ENCODE results near the gene LCTL. TPM values are rescaled to one million over a fixed set of nuclear protein-coding genes. Genes with fewer than 3 reads are reported as not detected.

Gene LCTL
- total RNA-seq, 2 donors from 2014 or later: not detected

GRCh38 chr15:66565141-66565641, 607 bp downstream of the LCTL start:
- no peak overlapping the region for H3K27ac Mint-ChIP-seq
- no peaks in the 10 kb centered on the region for H3K9me3 Mint-ChIP-seq
- no peak overlapping the region for H3K4me3 Mint-ChIP-seq
- ATAC-seq (no peak), DNase-seq (ENCODE audit: low spot score) (no peak)
- no peaks in the 10 kb centered on the region for H3K36me3 Mint-ChIP-seq
- peaks cover 6 to 10% of the 10 kb centered on the region in 2 donors for H3K4me1 Mint-ChIP-seq (ENCODE audit: low read depth in 2 of 2)
- H3K27me3 Mint-ChIP-seq: no peaks in the 10 kb centered on the region

- ATAC-seq: peak in 1 of 2 donors; percentile 41
These were observed 1.4 kb downstream of the LCTL start for GRCh38 chr15:66564136-66565041.

GRCh38 chr15:66563566-66564110, 2.2 kb downstream of the LCTL start:
- H3K36me3 Mint-ChIP-seq: no peaks in the 10 kb centered on the region
- H3K9me3 Mint-ChIP-seq: no peaks in the 10 kb centered on the region
- DNase-seq (ENCODE audit: low spot score) (no peak), ATAC-seq (no peak)
- H3K27ac Mint-ChIP-seq: no peak overlapping the region
- H3K27me3 Mint-ChIP-seq: no peaks in the 10 kb centered on the region
- peaks cover 6 to 10% of the 10 kb centered on the region in 2 donors for H3K4me1 Mint-ChIP-seq (ENCODE audit: low read depth in 2 of 2)
- H3K4me3 Mint-ChIP-seq: no peak overlapping the region

More at GRCh38 chr15:66564136-66565041, 1.4 kb downstream of the LCTL start:
- no peak overlapping the region for H3K27ac Mint-ChIP-seq
- no peaks in the 10 kb centered on the region for H3K36me3 Mint-ChIP-seq
- H3K27me3 Mint-ChIP-seq: no peaks in the 10 kb centered on the region
- H3K4me3 Mint-ChIP-seq: no peak overlapping the region
- DNase-seq (ENCODE audit: low spot score): no peak
- peaks cover 6 to 10% of the 10 kb centered on the region in 2 donors for H3K4me1 Mint-ChIP-seq (ENCODE audit: low read depth in 2 of 2)
- no peaks in the 10 kb centered on the region for H3K9me3 Mint-ChIP-seq

GRCh38 chr15:66563126-66563525, 2.7 kb downstream of the LCTL start:
- Mint-ChIP-seq H3K9me3 (no peaks in the 10 kb centered on the region), H3K27ac (no peak overlapping the region), H3K27me3 (no peaks in the 10 kb centered on the region), H3K4me1 (ENCODE audit: low read depth in 2 of 2) (peaks cover 6 to 10% of the 10 kb centered on the region in 2 donors), H3K4me3 (no peak overlapping the region), H3K36me3 (no peaks in the 10 kb centered on the region)
- no peak for ATAC-seq
- no peak for DNase-seq (ENCODE audit: low spot score)

- ATAC-seq: no peak
- DNase-seq (ENCODE audit: low spot score): no peak
- Mint-ChIP-seq H3K4me1 (ENCODE audit: low read depth in 2 of 2) (no peaks in the 10 kb centered on the region), H3K36me3 (no peaks in the 10 kb centered on the region), H3K27ac (no peak overlapping the region), H3K4me3 (no peak overlapping the region), H3K9me3 (no peaks in the 10 kb centered on the region), H3K27me3 (no peaks in the 10 kb centered on the region)
These were observed 4.8 kb downstream of the LCTL start for GRCh38 chr15:66560856-66561525.

GRCh38 chr15:66558271-66558670, 7.5 kb downstream of the LCTL start:
- no peaks in the 10 kb centered on the region for H3K9me3 Mint-ChIP-seq
- ATAC-seq: no peak

GRCh38 chr15:66555685-66556084, 10.1 kb downstream of the LCTL start:
- H3K36me3 Mint-ChIP-seq: no peaks in the 10 kb centered on the region
- H3K9me3 Mint-ChIP-seq: no peaks in the 10 kb centered on the region
- no peak overlapping the region for H3K4me3 Mint-ChIP-seq
- no peaks in the 10 kb centered on the region for H3K27me3 Mint-ChIP-seq
- no peak overlapping the region for H3K27ac Mint-ChIP-seq
- DNase-seq (ENCODE audit: low spot score) (no peak), ATAC-seq (no peak)
- no peaks in the 10 kb centered on the region for H3K4me1 Mint-ChIP-seq (ENCODE audit: low read depth in 2 of 2)

More at GRCh38 chr15:66558271-66558670, 7.5 kb downstream of the LCTL start:
- no peak overlapping the region for H3K4me3 Mint-ChIP-seq
- H3K4me1 Mint-ChIP-seq (ENCODE audit: low read depth in 2 of 2): no peaks in the 10 kb centered on the region
- H3K27ac Mint-ChIP-seq: no peak overlapping the region
- no peaks in the 10 kb centered on the region for H3K27me3 Mint-ChIP-seq
- H3K36me3 Mint-ChIP-seq: no peaks in the 10 kb centered on the region
- no peak for DNase-seq (ENCODE audit: low spot score)

- Mint-ChIP-seq H3K27ac (no peak overlapping the region), H3K36me3 (peaks cover 4% of the 10 kb centered on the region), H3K9me3 (no peaks in the 10 kb centered on the region), H3K27me3 (no peaks in the 10 kb centered on the region), H3K4me3 (no peak overlapping the region), H3K4me1 (ENCODE audit: low read depth in 2 of 2) (no peaks in the 10 kb centered on the region)
- DNase-seq (ENCODE audit: low spot score): no peak
- no peak for ATAC-seq
These were observed 20.5 kb downstream of the LCTL start for GRCh38 chr15:66545255-66545654.

- H3K36me3 Mint-ChIP-seq: peaks cover 13% of the 10 kb centered on the region
- ATAC-seq (no peak), DNase-seq (ENCODE audit: low spot score) (no peak)
- no peak overlapping the region for H3K27ac Mint-ChIP-seq
- H3K4me3 Mint-ChIP-seq: no peak overlapping the region
- no peaks in the 10 kb centered on the region for H3K9me3 Mint-ChIP-seq
- no peaks in the 10 kb centered on the region for H3K27me3 Mint-ChIP-seq
- H3K4me1 Mint-ChIP-seq (ENCODE audit: low read depth in 2 of 2): no peaks in the 10 kb centered on the region
These were observed 22.9 kb downstream of the LCTL start for GRCh38 chr15:66542896-66543295.

- Mint-ChIP-seq H3K4me3 (no peak overlapping the region), H3K27ac (no peak overlapping the region), H3K9me3 (no peaks in the 10 kb centered on the region), H3K4me1 (ENCODE audit: low read depth in 2 of 2) (no peaks in the 10 kb centered on the region), H3K27me3 (no peaks in the 10 kb centered on the region), H3K36me3 (peaks cover 18% of the 10 kb centered on the region)
- ATAC-seq: no peak
- no peak for DNase-seq (ENCODE audit: low spot score)
These were observed 30.7 kb downstream of the LCTL start for GRCh38 chr15:66535056-66535455.

GRCh38 chr15:66524838-66525237, 41.0 kb downstream of the LCTL start:
- H3K4me1 Mint-ChIP-seq (ENCODE audit: low read depth in 2 of 2): peaks cover 4 to 10% of the 10 kb centered on the region in 2 donors
- no peak for DNase-seq (ENCODE audit: low spot score)
- peaks cover 29% of the 10 kb centered on the region for H3K36me3 Mint-ChIP-seq
- H3K4me3 Mint-ChIP-seq: no peak overlapping the region
- no peaks in the 10 kb centered on the region for H3K9me3 Mint-ChIP-seq
- no peaks in the 10 kb centered on the region for H3K27me3 Mint-ChIP-seq
- no peak for ATAC-seq
- no peak overlapping the region for H3K27ac Mint-ChIP-seq

- ATAC-seq (no peak), DNase-seq (ENCODE audit: low spot score) (no peak)
- peaks cover 4 to 10% of the 10 kb centered on the region in 2 donors for H3K4me1 Mint-ChIP-seq (ENCODE audit: low read depth in 2 of 2)
- peaks cover 22% of the 10 kb centered on the region for H3K36me3 Mint-ChIP-seq
- H3K9me3 Mint-ChIP-seq: no peaks in the 10 kb centered on the region
- H3K4me3 Mint-ChIP-seq: no peak overlapping the region
- no peaks in the 10 kb centered on the region for H3K27me3 Mint-ChIP-seq
- H3K27ac Mint-ChIP-seq: no peak overlapping the region
These were observed 41.9 kb downstream of the LCTL start for GRCh38 chr15:66523926-66524325.

- DNase-seq (ENCODE audit: low spot score): no peak
- no peak for ATAC-seq
- Mint-ChIP-seq H3K27me3 (no peaks in the 10 kb centered on the region), H3K4me3 (no peak overlapping the region), H3K36me3 (peaks cover 27% of the 10 kb centered on the region), H3K27ac (no peak overlapping the region), H3K9me3 (no peaks in the 10 kb centered on the region), H3K4me1 (ENCODE audit: low read depth in 2 of 2) (no peaks in the 10 kb centered on the region)
These were observed 49.9 kb downstream of the LCTL start for GRCh38 chr15:66515901-66516322.

- H3K27ac Mint-ChIP-seq: no peak overlapping the region
- no peaks in the 10 kb centered on the region for H3K4me1 Mint-ChIP-seq (ENCODE audit: low read depth in 2 of 2)
These were observed 51.2 kb downstream of the LCTL start for GRCh38 chr15:66514586-66514985.

More at GRCh38 chr15:66514586-66514985, 51.2 kb downstream of the LCTL start:
- H3K36me3 Mint-ChIP-seq: peaks cover 27% of the 10 kb centered on the region
- DNase-seq (ENCODE audit: low spot score) (no peak), ATAC-seq (no peak)
- no peaks in the 10 kb centered on the region for H3K9me3 Mint-ChIP-seq
- H3K27me3 Mint-ChIP-seq: no peaks in the 10 kb centered on the region
- no peak overlapping the region for H3K4me3 Mint-ChIP-seq

Measured in natural killer cell treated with Interleukin-12 subunit alpha and Interleukin-12 subunit beta and Interleukin-15 and Interleukin-18, amount 100 ng/mL, for 72 hours (primary cell).